K562 (cell line): ENCODE measurements around the gene SCEL. TPM values are rescaled to one million over a fixed set of nuclear protein-coding genes. Genes with fewer than 3 reads are reported as not detected.

Experiments used
- ATAC-seq: fragments of 200-7000 bp; cut with Tn5 transposase; 3 replicates; pipeline ENCODE4 v1.9.1; 2020; ENCODE audit warnings: moderate library complexity
- BruUV-seq: library from RNA; stranded (reverse); fragments of 400-500 nt; replicated peaks from 2 replicates; lab custom pipeline; 2021; lab: Mats Ljungman, UMichigan
- CTCF ChIA-PET: fragments of 300-600 bp; formaldehyde crosslinking; extraction: SDS; loops from one replicate; lab custom pipeline; 2021; ENCODE audit warnings: low intra/inter-chr PET ratio; lab: Yijun Ruan, JAX
- POLR2A ChIA-PET: fragments of 300-600, 350-650 bp; sonication (Branson Sonifier 250); formaldehyde crosslinking; extraction: SDS; loops from one replicate; lab custom pipeline; 2021; ENCODE audit warnings: antibody characterized with exemption, inconsistent platforms; lab: Yijun Ruan, JAX
- DNase-seq, 4 experiments: peaks; one replicate each; pipeline versions ENCODE4 v3.0.0 to v3.0.0-alpha.2; 2011 to 2018; ENCODE audit warnings: low spot score in 3 of 4, mixed read lengths in 3 of 4; ENCODE audit errors: extremely low read depth in 1 of 4
- FAIRE-seq: peaks from 2 replicates; lab custom pipeline; 2011; peaks lifted over from hg19 to GRCh38; lab: Jason Lieb, UNC
- H2AFZ ChIP-seq: 2 replicates; pipeline ENCODE4 v1.6.0; 2011; ENCODE audit warnings: low read depth, low read length, control low read depth, inconsistent platforms
- H3K27ac ChIP-seq: fragments of 200-600 bp; 3 replicates; pipeline ENCODE4 v1.8.0; 2011; ENCODE audit warnings: low read depth, mild to moderate bottlenecking, control low read depth, inconsistent platforms, low read length, moderate library complexity, mixed read lengths; ENCODE audit errors: extremely low read depth
- H3K27me3 ChIP-seq, 2 experiments: fragments of 300-600 bp in 1 of 2; 2 replicates in 1 of 2; 3 replicates in 1 of 2; pipeline versions ENCODE4 v1.6.0 to v1.8.0; 2011; ENCODE audit warnings: inconsistent platforms in 2 of 2, low read length in 2 of 2, mild to moderate bottlenecking in 1 of 2, mixed read lengths in 1 of 2, moderate library complexity in 1 of 2; ENCODE audit not compliant: control insufficient read depth in 2 of 2, insufficient read depth in 2 of 2
- H3K36me3 ChIP-seq: fragments of 300-600 bp; 3 replicates; pipeline ENCODE4 v1.8.0; 2011; ENCODE audit warnings: mild to moderate bottlenecking, low read length, inconsistent platforms; ENCODE audit not compliant: control insufficient read depth, insufficient read depth
- H3K4me1 ChIP-seq, 2 experiments: fragments of 200-600 bp in 1 of 2; replicated peaks in 1 of 2; 2 replicates in 1 of 2; 3 replicates in 1 of 2; pipeline versions ENCODE4 v1.5.1 to v1.8.0; 2011; ENCODE audit warnings: inconsistent platforms in 2 of 2, low read length in 2 of 2, mild to moderate bottlenecking in 1 of 2, mixed read lengths in 1 of 2, moderate library complexity in 1 of 2; ENCODE audit not compliant: control insufficient read depth in 2 of 2, insufficient read depth in 2 of 2
- H3K4me2 ChIP-seq: 2 replicates; pipeline ENCODE4 v1.6.1; 2011; ENCODE audit warnings: low read length, control low read depth, inconsistent platforms, mixed read lengths; ENCODE audit not compliant: insufficient read depth
- H3K4me3 ChIP-seq: fragments of 200-600 bp; sonication (generic), shearing (Covaris generic); 2 replicates; pipeline ENCODE4 v1.5.1; 2016; ENCODE audit warnings: control low read depth, inconsistent platforms
- H3K79me2 ChIP-seq: fragments of 200-600 bp; 3 replicates; pipeline ENCODE4 v1.8.0; 2011; ENCODE audit warnings: low read length, inconsistent platforms; ENCODE audit not compliant: control insufficient read depth, insufficient read depth
- H3K9ac ChIP-seq, 2 experiments: 2 replicates each; pipeline versions ENCODE4 v1.6.0 to v1.6.1; 2011; ENCODE audit warnings: low read depth in 2 of 2, low read length in 2 of 2, control low read depth in 1 of 2, inconsistent platforms in 1 of 2, mild to moderate bottlenecking in 1 of 2, mixed read lengths in 1 of 2; ENCODE audit not compliant: insufficient read depth in 1 of 2
- H3K9me1 ChIP-seq: one replicate; pipeline ENCODE4 v1.6.0; 2011; ENCODE audit warnings: inconsistent platforms, mild to moderate bottlenecking, low read length, moderate library complexity; ENCODE audit not compliant: control insufficient read depth, insufficient read depth
- H3K9me3 ChIP-seq: replicated peaks from 2 replicates; pipeline ENCODE4 v1.5.1; 2011; ENCODE audit warnings: low read depth, low read length, inconsistent platforms; ENCODE audit not compliant: control insufficient read depth, insufficient read depth
- H4K20me1 ChIP-seq: replicated peaks from 2 replicates; pipeline ENCODE4 v1.6.1; 2011; ENCODE audit warnings: low read length, inconsistent platforms, mixed read lengths; ENCODE audit not compliant: control insufficient read depth, insufficient read depth
- DNMT1 ChIP-seq: fragments of 450-650 bp; IDR thresholded peaks from 2 replicates; pipeline ENCODE4 v1.6.1; 2016; ENCODE audit warnings: antibody characterized with exemption, mild to moderate bottlenecking
- E2F1 ChIP-seq: sonication (generic); formaldehyde crosslinking; IDR thresholded peaks from 2 replicates; pipeline ENCODE4 v1.8.1; 2023; ENCODE audit warnings: mild to moderate bottlenecking, missing genetic modification reagents, moderate library complexity
- EP300 ChIP-seq: IDR thresholded peaks from 2 replicates; pipeline ENCODE4 v1.6.1; 2012; ENCODE audit warnings: low read length, improper control_type of control experiment
- HIVEP1 ChIP-seq: fragments of 250-450 bp; sonication (Bioruptor Pico); IDR thresholded peaks from 2 replicates; pipeline ENCODE4 v1.4.0; 2020; ENCODE audit warnings: mild to moderate bottlenecking
- JUNB ChIP-seq: fragments of 450-650 bp; formaldehyde crosslinking; conservative IDR thresholded peaks from 2 replicates; pipeline ENCODE4 v1.4.0; 2020; ENCODE audit warnings: mild to moderate bottlenecking
- KHSRP ChIP-seq: fragments of 450-650 bp; IDR thresholded peaks from 2 replicates; pipeline ENCODE4 v1.6.1; 2017
- LEF1 ChIP-seq: fragments of 450-650 bp; IDR thresholded peaks from 2 replicates; pipeline ENCODE4 v1.6.1; 2016; ENCODE audit warnings: mild to moderate bottlenecking
- MITF ChIP-seq: IDR thresholded peaks from 2 replicates; pipeline ENCODE4 v1.6.1; 2014; ENCODE audit warnings: antibody characterized with exemption
- RBBP5 ChIP-seq: fragments of 200-600 bp; sonication (generic); IDR thresholded peaks from 2 replicates; pipeline ENCODE4 v1.6.1; 2012; ENCODE audit warnings: borderline replicate concordance, mild to moderate bottlenecking, low read length, control low read depth, inconsistent platforms; ENCODE audit not compliant: insufficient read depth, poor library complexity, severe bottlenecking
- SLC30A9 ChIP-seq: fragments of 250-450 bp; sonication (Bioruptor Pico); IDR thresholded peaks from 2 replicates; pipeline ENCODE4 v1.8.0; 2022; ENCODE audit warnings: mild to moderate bottlenecking, moderate library complexity
- SOX6 ChIP-seq: fragments of 450-650 bp; IDR thresholded peaks from 2 replicates; pipeline ENCODE4 v1.6.1; 2014; ENCODE audit warnings: mild to moderate bottlenecking
- TEAD4 ChIP-seq, 2 experiments: sonication (generic) in 1 of 2; formaldehyde crosslinking in 1 of 2; IDR thresholded peaks; 2 replicates each; pipeline versions ENCODE4 v1.6.1 to v1.8.0; 2012 to 2022; ENCODE audit warnings: borderline replicate concordance in 1 of 2, inconsistent platforms in 1 of 2, low read length in 1 of 2, mild to moderate bottlenecking in 1 of 2, missing genetic modification reagents in 1 of 2
- TFAP4 ChIP-seq: sonication (generic); formaldehyde crosslinking; IDR thresholded peaks from 2 replicates; pipeline ENCODE4 v1.8.0; 2022; ENCODE audit warnings: missing genetic modification reagents, mild to moderate bottlenecking, moderate library complexity, borderline replicate concordance
- ZC3H11A ChIP-seq: IDR thresholded peaks from 2 replicates; pipeline ENCODE4 v1.6.1; 2012; ENCODE audit warnings: low read depth, low read length, improper control_type of control experiment
- ZKSCAN1 ChIP-seq: fragments of 150-350 bp; IDR thresholded peaks from 2 replicates; pipeline ENCODE4 v1.6.1; 2016; ENCODE audit warnings: low read depth, low read length
- ZNF12 ChIP-seq: sonication (generic); formaldehyde crosslinking; IDR thresholded peaks from 2 replicates; pipeline ENCODE4 v1.4.0; 2020; ENCODE audit warnings: mild to moderate bottlenecking, missing genetic modification reagents
- ZNF584 ChIP-seq: fragments of 200-800 bp; sonication (Bioruptor generic); IDR thresholded peaks from 2 replicates; pipeline ENCODE4 v1.6.1; 2016; ENCODE audit warnings: low read depth, mild to moderate bottlenecking, missing genetic modification characterization, missing compliant biosample characterization
- ZNF740 ChIP-seq, 3 experiments: fragments of 200-800 bp in 1 of 3; sonication (Bioruptor generic) in 1 of 3; sonication (generic) in 1 of 3; formaldehyde crosslinking in 1 of 3; IDR thresholded peaks; 2 replicates each; pipeline versions ENCODE4 v1.6.1 to v1.8.0; 2016 to 2022; ENCODE audit warnings: mild to moderate bottlenecking in 2 of 3, missing compliant biosample characterization in 2 of 3, missing genetic modification characterization in 2 of 3, missing genetic modification reagents in 1 of 3
- ZNF75A ChIP-seq: fragments of 450-650 bp; formaldehyde crosslinking; IDR thresholded peaks from 2 replicates; pipeline ENCODE4 v1.4.0; 2020; ENCODE audit warnings: mild to moderate bottlenecking
- ZNF830 ChIP-seq: fragments of 250-450 bp; sonication (Bioruptor Pico); IDR thresholded peaks from 2 replicates; pipeline ENCODE4 v1.5.0; 2021; ENCODE audit warnings: mild to moderate bottlenecking
- WGBS: fragments of 100-300 bp; shearing (Covaris generic); methylation state at CpG from one replicate; pipeline ENCODE4 v1.1.6; 2016; ENCODE audit warnings: low coverage, mixed read lengths; ENCODE audit not compliant: insufficient coverage; ENCODE audit errors: missing lambda C conversion rate; 5-methylcytosine and 5-hydroxymethylcytosine counted together
- in situ Hi-C: fragments of 300-500 bp; cut with MboI; formaldehyde crosslinking; loops from 4 replicates; pipeline ENCODE4 v1.15.0; 2018; ENCODE audit warnings: inconsistent platforms, mixed read lengths
- intact Hi-C: fragments of 100-400 bp; cut with micrococcal nuclease; formaldehyde crosslinking; loops from 2 replicates; pipeline ENCODE4 v1.14.2; 2022
- polyA plus RNA-seq, 8 experiments: library from polyadenylated mRNA; depleted of rRNA in 4 of 8; stranded (reverse) in 5 of 8; unstranded in 3 of 8; fragments of >200 nt; fragmentation: Nextera tagmentation in 2 of 8; fragmentation: Illumina TruSeq in 1 of 8; extraction: Ambion mirVana in 2 of 8; extraction: Trizol in 1 of 8; gene quantifications; 2 replicates each; pipeline versions ENCODE4 v1.2.1 to v1.2.3, GENCODE V29; 2011 to 2014; ENCODE audit warnings: inconsistent platforms in 1 of 8, missing spikeins in 1 of 8
- total RNA-seq, 7 experiments: library from RNA; depleted of rRNA in 6 of 7; stranded (reverse); fragments of >200 nt in 6 of 7; fragmentation: Illumina TruSeq in 2 of 7; extraction: Trizol in 2 of 7; gene quantifications; 2 replicates each; pipeline versions ENCODE4 v1.2.1 to v1.2.3, GENCODE V29; 2011 to 2021; ENCODE audit warnings: low replicate concordance in 1 of 7

The SCEL gene
- total and polyA plus RNA-seq, 9 of the 15 experiments (the other 6 are each of a cell fraction or from before 2014, with no cell fraction given), result not detected

GRCh38 chr13:77532983-77533382 is 2.5 kb upstream of the SCEL start:
- no peak for TF ChIP-seq E2F1 (CRISPR knock-in tag)
- no peak for TF ChIP-seq ZNF75A
- TF ChIP-seq RBBP5, result no peak
- TF ChIP-seq ZNF830 (CRISPR knock-in tag), result no peak
- TF ChIP-seq KHSRP, result no peak
- no peak for TF ChIP-seq HIVEP1
- TF ChIP-seq TEAD4 (IDR thresholded peaks at IDR 0.05; ENCODE audit: low read length), result no peak
- no peak for TF ChIP-seq TEAD4 (CRISPR knock-in tag; IDR thresholded peaks at IDR 0.05; ENCODE audit: borderline replicate concordance)
- TF ChIP-seq JUNB (CRISPR knock-in tag), result no peak
- TF ChIP-seq TFAP4 (CRISPR knock-in tag), result no peak
- no peak for TF ChIP-seq LEF1
- TF ChIP-seq ZNF584 (CRISPR knock-in tag), result no peak
- TF ChIP-seq MITF, result no peak
- no peak for TF ChIP-seq ZC3H11A
- TF ChIP-seq SOX6, result no peak
- no peak for TF ChIP-seq ZNF12 (CRISPR knock-in tag)
- no peak for TF ChIP-seq ZNF740 (CRISPR knock-in tag; IDR thresholded peaks at IDR 0.05)
- TF ChIP-seq ZNF740 (tag; IDR thresholded peaks at IDR 0.05), result no peak
- TF ChIP-seq ZKSCAN1, result no peak
- no peak for TF ChIP-seq EP300
- TF ChIP-seq DNMT1, result no peak
- no peak for TF ChIP-seq SLC30A9 (CRISPR knock-in tag)
- ChIA-PET CTCF (no interaction called here), POLR2A (no interaction called here)
- H3K36me3 ChIP-seq, result no peaks in the 10 kb centered on the region
- FAIRE-seq, result no peak
- no peak overlapping the region for H3K9ac ChIP-seq
- H3K27me3 ChIP-seq, result 0 out of 5 replicates have a peak, but pooled peaks cover 0 to 2% of the 10 kb centered on the region in 2 experiments
- intact Hi-C loops, result no loop called here
- in situ Hi-C loops, result no loop called here
- ATAC-seq, result no peak
- H2AFZ ChIP-seq, result no peak overlapping the region
- H3K9me1 ChIP-seq, result no peaks in the 10 kb centered on the region
- no peak overlapping the region for H3K4me3 ChIP-seq
- WGBS, result 0% methylated on average over 2 of the region's 2 CpGs
- BruUV-seq, result no TSS peak
- no peak overlapping the region for H3K27ac ChIP-seq
- no peak for DNase-seq
- no peaks in the 10 kb centered on the region for H3K4me1 ChIP-seq
- no peak overlapping the region for H3K4me2 ChIP-seq
- H3K9me3 ChIP-seq, result no peaks in the 10 kb centered on the region
- no peaks in the 10 kb centered on the region for H4K20me1 ChIP-seq
- H3K79me2 ChIP-seq, result no peaks in the 10 kb centered on the region
